LHCN-M2 (cell line): Measurements from ENCODE around the gene CEP85L. TPM values are rescaled to one million over a fixed set of nuclear protein-coding genes. Genes with fewer than 3 reads are reported as not detected.

ENCODE experiments used
- DNase-seq: peaks from one replicate; pipeline ENCODE4 v3.0.0-alpha.2; 2012; ENCODE audit warnings: low read depth
- total RNA-seq: library from RNA; depleted of rRNA; stranded (reverse); fragments of >200 nt; gene quantifications from 2 replicates; pipeline ENCODE4 v1.2.3, GENCODE V29; 2014

CEP85L gene
- total RNA-seq, 1 experiment from 2014 or later: 10.9 TPM

- DNase-seq: peak; percentile 46
These were observed 8.8 kb upstream of the CEP85L start for GRCh38 chr6:118660218-118660569.

- DNase-seq: peak; percentile 59
These were observed 8.3 kb upstream of the CEP85L start for GRCh38 chr6:118659513-118660217.

- no peak for DNase-seq
These were observed 5.6 kb upstream of the CEP85L start for GRCh38 chr6:118656847-118657451.

- DNase-seq: no peak
These were observed 742 bp upstream of the CEP85L start for GRCh38 chr6:118652051-118652615.

- peak; percentile 45 for DNase-seq
These were observed 659 bp downstream of the CEP85L start for GRCh38 chr6:118650582-118651281.

- DNase-seq: no peak
These were observed 1.3 kb downstream of the CEP85L start for GRCh38 chr6:118649918-118650581.

GRCh38 chr6:118648866-118649554, 2.4 kb downstream of the CEP85L start:
- DNase-seq: peak; percentile 24

- no peak for DNase-seq
These were observed 4.4 kb downstream of the CEP85L start for GRCh38 chr6:118646977-118647376.

- no peak for DNase-seq
These were observed 6.0 kb downstream of the CEP85L start for GRCh38 chr6:118645395-118645794.

- DNase-seq: no peak
These were observed 7.4 kb downstream of the CEP85L start for GRCh38 chr6:118644007-118644406.

- no peak for DNase-seq
These were observed 10.3 kb downstream of the CEP85L start for GRCh38 chr6:118641042-118641441.

- DNase-seq: no peak
These were observed 12.1 kb downstream of the CEP85L start for GRCh38 chr6:118639054-118639964.

GRCh38 chr6:118638288-118638687, 13.1 kb downstream of the CEP85L start:
- DNase-seq: no peak

GRCh38 chr6:118635909-118636735, 15.3 kb downstream of the CEP85L start:
- no peak for DNase-seq

- peak; percentile 44 for DNase-seq
These were observed 19.0 kb downstream of the CEP85L start for GRCh38 chr6:118632359-118632758.

- no peak for DNase-seq
These were observed 20.5 kb downstream of the CEP85L start for GRCh38 chr6:118630923-118631322.

GRCh38 chr6:118630067-118630466, 21.3 kb downstream of the CEP85L start:
- DNase-seq: no peak

GRCh38 chr6:118627724-118628123, 23.7 kb downstream of the CEP85L start:
- no peak for DNase-seq

GRCh38 chr6:118625833-118626232, 25.6 kb downstream of the CEP85L start:
- DNase-seq: no peak
